ENCODE measurements around the gene TMEM217.

- no peak for TF ChIP-seq ZNF350 (tag by site-specific recombination; IDR thresholded peaks at IDR 0.05)
- no peak for TF ChIP-seq ZBTB1 (tag by site-specific recombination; IDR thresholded peaks at IDR 0.05)
- TF ChIP-seq, protein P1, sequence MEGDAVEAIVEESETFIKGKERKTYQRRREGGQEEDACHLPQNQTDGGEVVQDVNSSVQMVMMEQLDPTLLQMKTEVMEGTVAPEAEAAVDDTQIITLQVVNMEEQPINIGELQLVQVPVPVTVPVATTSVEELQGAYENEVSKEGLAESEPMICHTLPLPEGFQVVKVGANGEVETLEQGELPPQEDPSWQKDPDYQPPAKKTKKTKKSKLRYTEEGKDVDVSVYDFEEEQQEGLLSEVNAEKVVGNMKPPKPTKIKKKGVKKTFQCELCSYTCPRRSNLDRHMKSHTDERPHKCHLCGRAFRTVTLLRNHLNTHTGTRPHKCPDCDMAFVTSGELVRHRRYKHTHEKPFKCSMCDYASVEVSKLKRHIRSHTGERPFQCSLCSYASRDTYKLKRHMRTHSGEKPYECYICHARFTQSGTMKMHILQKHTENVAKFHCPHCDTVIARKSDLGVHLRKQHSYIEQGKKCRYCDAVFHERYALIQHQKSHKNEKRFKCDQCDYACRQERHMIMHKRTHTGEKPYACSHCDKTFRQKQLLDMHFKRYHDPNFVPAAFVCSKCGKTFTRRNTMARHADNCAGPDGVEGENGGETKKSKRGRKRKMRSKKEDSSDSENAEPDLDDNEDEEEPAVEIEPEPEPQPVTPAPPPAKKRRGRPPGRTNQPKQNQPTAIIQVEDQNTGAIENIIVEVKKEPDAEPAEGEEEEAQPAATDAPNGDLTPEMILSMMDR (tag by site-specific recombination; IDR thresholded peaks at IDR 0.05): no peak
- TF ChIP-seq ZNF544 (tag by site-specific recombination; IDR thresholded peaks at IDR 0.05): no peak
- no peak for TF ChIP-seq ZNF302 (tag by site-specific recombination; IDR thresholded peaks at IDR 0.05; ENCODE audit: low read depth)
- TF ChIP-seq ATF2 (tag by site-specific recombination; IDR thresholded peaks at IDR 0.05; ENCODE audit: low read depth): no peak
- TF ChIP-seq ZXDB (tag by site-specific recombination; IDR thresholded peaks at IDR 0.05): no peak
- no peak for TF ChIP-seq ZNF391 (tag by site-specific recombination; IDR thresholded peaks at IDR 0.05; ENCODE audit: borderline replicate concordance, low read depth)
- TF ChIP-seq SP7 (tag by site-specific recombination; IDR thresholded peaks at IDR 0.05): no peak
- no peak for TF ChIP-seq REST (tag by site-specific recombination; IDR thresholded peaks at IDR 0.05)
- TF ChIP-seq ZNF398 (tag by site-specific recombination; IDR thresholded peaks at IDR 0.05): no peak
- no peak for TF ChIP-seq ZNF768 (tag by site-specific recombination; IDR thresholded peaks at IDR 0.05)
- TF ChIP-seq SCRT2 (tag by site-specific recombination; IDR thresholded peaks at IDR 0.05): no peak
Observed at GRCh38 chr6:37299990-37300389, 42.0 kb upstream of the TMEM217 start.
